Testis (tissue), 3 donors: ENCODE results near the gene PRKAR2B. TPM values are rescaled to one million over a fixed set of nuclear protein-coding genes. Genes with fewer than 3 reads are reported as not detected.

Experiments used
- DNase-seq: peaks from one replicate; pipeline ENCODE4 v3.0.0-alpha.2; 2019
- H3K27ac ChIP-seq, 2 donors: fragments of 200-600 bp; sonication (generic); one replicate each; pipeline ENCODE4 v1.5.1; 2019
- H3K27me3 ChIP-seq: fragments of 200-600 bp; sonication (generic); one replicate; pipeline ENCODE4 v1.5.1; 2019
- H3K36me3 ChIP-seq: fragments of 200-600 bp; sonication (generic); one replicate; pipeline ENCODE4 v1.5.1; 2017; ENCODE audit warnings: low read depth; ENCODE audit errors: missing control alignments
- H3K4me1 ChIP-seq: fragments of 200-600 bp; sonication (generic); one replicate; pipeline ENCODE4 v1.5.1; 2019
- H3K4me3 ChIP-seq, 2 donors: fragments of 200-600 bp; sonication (generic); one replicate each; pipeline ENCODE4 v1.5.1; 2017 to 2019
- H3K9me3 ChIP-seq: fragments of 200-600 bp; sonication (generic); one replicate; pipeline ENCODE4 v1.5.1; 2017
- POLR2A ChIP-seq: fragments of 450-650 bp; IDR thresholded peaks from one replicate; pipeline ENCODE4 v1.6.1; 2017; ENCODE audit warnings: antibody characterized with exemption, mild to moderate bottlenecking, moderate library complexity
- WGBS, 2 donors: methylation state at CpG; one replicate each; pipeline ENCODE4 v1.1.5; 2018; 5-methylcytosine and 5-hydroxymethylcytosine counted together
- intact Hi-C: fragments of 100-400 bp; cut with DNase I; formaldehyde crosslinking; loops from one replicate; pipeline ENCODE4 v1.15.1; 2023; ENCODE audit warnings: low total_unique reads
- polyA plus RNA-seq: library from polyadenylated mRNA; stranded (reverse); fragments of 350-450 nt; fragmentation: Illumina TruSeq; extraction: RNeasy Lipid Tissue Mini Kit (QIAGEN cat#74804); gene quantifications from one replicate; pipeline ENCODE4 v1.2.3, GENCODE V29; 2014; ENCODE audit warnings: low read depth, low replicate concordance; ENCODE audit not compliant: insufficient read depth
- total RNA-seq, 2 donors: library from RNA; depleted of rRNA; stranded (reverse); fragments of >200 nt; gene quantifications; one replicate each; pipeline ENCODE4 v1.2.3, GENCODE V29; 2016
- TF ChIP-seq, protein P1 (sequence below), 3 experiments: fragments of 450-650 bp in 2 of 3; fragments of 200-600 bp in 1 of 3; sonication (generic) in 1 of 3; IDR thresholded peaks; one replicate each; pipeline ENCODE4 v1.5.1; 2016 to 2019; ENCODE audit warnings: antibody characterized with exemption in 3 of 3, mild to moderate bottlenecking in 2 of 3, moderate library complexity in 1 of 3

The PRKAR2B gene
- total and polyA plus RNA-seq, 3 donors from 2014 or later: 51.7 to 81.8 (median 66.3) TPM

DNA sequence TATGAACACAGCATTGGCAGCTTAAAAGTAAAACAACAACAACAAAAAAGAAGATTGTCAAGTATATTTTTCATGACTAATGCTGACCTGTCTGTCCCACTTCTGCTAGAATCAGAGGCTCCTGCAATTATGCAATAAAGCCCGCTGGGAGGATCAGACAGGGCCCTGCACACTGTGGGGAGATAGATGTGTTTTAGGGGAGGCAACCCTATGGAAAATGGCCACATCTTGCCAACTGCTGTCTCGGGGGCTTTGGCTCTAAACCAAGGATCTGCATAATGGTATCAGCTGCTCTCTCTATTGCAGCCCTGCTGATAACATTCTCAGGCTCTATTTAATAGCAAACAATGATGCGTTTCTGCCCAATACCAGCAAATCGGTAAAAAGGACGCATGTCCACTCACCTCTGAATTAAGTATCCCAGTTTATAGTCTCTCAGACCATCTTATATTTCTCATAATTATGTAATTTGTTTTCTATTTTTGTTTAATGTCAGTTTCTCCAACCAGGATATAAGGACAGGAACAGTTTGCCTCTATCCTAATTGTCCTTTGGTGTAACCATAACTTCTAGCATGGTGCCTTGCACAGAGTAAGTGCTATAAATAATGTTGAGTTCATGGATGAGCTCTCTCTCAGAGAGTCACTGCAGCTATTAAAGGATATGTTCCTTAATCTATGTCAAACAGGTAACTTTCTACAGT lies 15.3 kb upstream of the PRKAR2B start:
- Histone ChIP-seq H3K27me3 (no peaks in the 10 kb centered on the region), H3K4me1 (peaks cover 11% of the 10 kb centered on the region), H3K4me3 (no peak overlapping the region), H3K9me3 (no peaks in the 10 kb centered on the region), H3K27ac (no peak overlapping the region), H3K36me3 (no peaks in the 10 kb centered on the region)
- WGBS, 2 donors: 65 to 97% methylated on average over 5 of the region's 5 CpGs
- TF ChIP-seq, protein P1, sequence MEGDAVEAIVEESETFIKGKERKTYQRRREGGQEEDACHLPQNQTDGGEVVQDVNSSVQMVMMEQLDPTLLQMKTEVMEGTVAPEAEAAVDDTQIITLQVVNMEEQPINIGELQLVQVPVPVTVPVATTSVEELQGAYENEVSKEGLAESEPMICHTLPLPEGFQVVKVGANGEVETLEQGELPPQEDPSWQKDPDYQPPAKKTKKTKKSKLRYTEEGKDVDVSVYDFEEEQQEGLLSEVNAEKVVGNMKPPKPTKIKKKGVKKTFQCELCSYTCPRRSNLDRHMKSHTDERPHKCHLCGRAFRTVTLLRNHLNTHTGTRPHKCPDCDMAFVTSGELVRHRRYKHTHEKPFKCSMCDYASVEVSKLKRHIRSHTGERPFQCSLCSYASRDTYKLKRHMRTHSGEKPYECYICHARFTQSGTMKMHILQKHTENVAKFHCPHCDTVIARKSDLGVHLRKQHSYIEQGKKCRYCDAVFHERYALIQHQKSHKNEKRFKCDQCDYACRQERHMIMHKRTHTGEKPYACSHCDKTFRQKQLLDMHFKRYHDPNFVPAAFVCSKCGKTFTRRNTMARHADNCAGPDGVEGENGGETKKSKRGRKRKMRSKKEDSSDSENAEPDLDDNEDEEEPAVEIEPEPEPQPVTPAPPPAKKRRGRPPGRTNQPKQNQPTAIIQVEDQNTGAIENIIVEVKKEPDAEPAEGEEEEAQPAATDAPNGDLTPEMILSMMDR (IDR thresholded peaks at IDR 0.05): no peak
- no peak for TF ChIP-seq POLR2A
- intact Hi-C loops: no loop called here
- DNase-seq: no peak

DNA sequence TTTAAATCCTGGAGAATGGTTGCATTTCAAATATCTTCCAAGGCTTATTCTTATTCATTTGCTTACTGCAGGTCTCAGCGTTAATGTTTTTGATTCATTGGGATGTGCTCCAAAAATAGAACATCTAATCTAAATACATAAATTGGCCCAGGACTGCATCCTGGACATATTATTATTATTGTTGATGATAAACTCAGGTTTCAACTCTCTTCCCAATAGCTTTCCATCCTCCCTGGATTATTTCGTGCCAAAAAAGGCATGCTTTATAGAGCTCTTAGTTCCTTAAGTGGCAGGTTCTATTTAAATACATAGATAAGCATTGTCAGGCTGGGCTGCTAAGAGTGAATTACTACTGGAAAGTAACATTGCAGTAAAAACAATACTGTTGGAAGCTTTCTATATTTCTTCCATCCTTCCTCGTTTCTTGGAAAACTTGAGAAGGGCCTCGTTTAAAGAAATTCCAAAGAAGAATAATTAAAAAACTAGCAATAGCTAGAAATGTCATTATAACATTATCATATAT lies 14.7 kb upstream of the PRKAR2B start:
- intact Hi-C loops: no loop called here
- DNase-seq: no peak
- 55 to 59% methylated on average over 4 of the region's 4 CpGs for WGBS, 2 donors

DNA sequence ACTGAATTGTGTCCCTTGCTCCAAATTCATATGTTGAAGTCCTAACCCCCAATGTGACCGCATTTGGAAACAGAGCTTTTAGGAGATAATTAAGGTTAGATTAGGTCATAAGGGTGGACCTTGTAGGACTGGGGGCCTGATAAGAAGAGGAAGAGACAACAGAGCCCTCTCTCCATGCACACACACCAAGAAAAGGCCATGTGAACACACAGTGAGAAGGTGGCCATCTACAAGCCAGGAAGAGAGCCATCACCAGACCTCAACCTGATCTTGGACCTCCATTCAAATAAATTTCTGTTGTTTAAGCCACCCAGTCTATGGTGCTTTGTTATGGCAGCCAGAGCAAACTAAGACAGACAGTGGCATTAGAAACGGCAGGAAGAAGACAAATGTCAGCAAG lies 12.5 kb upstream of the PRKAR2B start:
- H3K27me3 ChIP-seq: no peaks in the 10 kb centered on the region
- no peak for DNase-seq
- no peaks in the 10 kb centered on the region for H3K9me3 ChIP-seq
- WGBS, 2 donors: 94% methylated on average over 2 of the region's 2 CpGs
- H3K27ac ChIP-seq: no peak overlapping the region
- intact Hi-C loops: no loop called here
- no peak overlapping the region for H3K4me3 ChIP-seq
- H3K4me1 ChIP-seq: no peaks in the 10 kb centered on the region
- H3K36me3 ChIP-seq: no peaks in the 10 kb centered on the region
- TF ChIP-seq, protein P1 (IDR thresholded peaks at IDR 0.05): no peak
- no peak for TF ChIP-seq POLR2A

More for the DNA sequence above, 14.7 kb upstream of the PRKAR2B start:
- Histone ChIP-seq H3K4me1 (peaks cover 5% of the 10 kb centered on the region), H3K27ac (no peak overlapping the region), H3K27me3 (no peaks in the 10 kb centered on the region), H3K36me3 (no peaks in the 10 kb centered on the region), H3K4me3 (no peak overlapping the region), H3K9me3 (no peaks in the 10 kb centered on the region)
- TF ChIP-seq POLR2A: no peak
- TF ChIP-seq, protein P1 (IDR thresholded peaks at IDR 0.05): no peak

DNA sequence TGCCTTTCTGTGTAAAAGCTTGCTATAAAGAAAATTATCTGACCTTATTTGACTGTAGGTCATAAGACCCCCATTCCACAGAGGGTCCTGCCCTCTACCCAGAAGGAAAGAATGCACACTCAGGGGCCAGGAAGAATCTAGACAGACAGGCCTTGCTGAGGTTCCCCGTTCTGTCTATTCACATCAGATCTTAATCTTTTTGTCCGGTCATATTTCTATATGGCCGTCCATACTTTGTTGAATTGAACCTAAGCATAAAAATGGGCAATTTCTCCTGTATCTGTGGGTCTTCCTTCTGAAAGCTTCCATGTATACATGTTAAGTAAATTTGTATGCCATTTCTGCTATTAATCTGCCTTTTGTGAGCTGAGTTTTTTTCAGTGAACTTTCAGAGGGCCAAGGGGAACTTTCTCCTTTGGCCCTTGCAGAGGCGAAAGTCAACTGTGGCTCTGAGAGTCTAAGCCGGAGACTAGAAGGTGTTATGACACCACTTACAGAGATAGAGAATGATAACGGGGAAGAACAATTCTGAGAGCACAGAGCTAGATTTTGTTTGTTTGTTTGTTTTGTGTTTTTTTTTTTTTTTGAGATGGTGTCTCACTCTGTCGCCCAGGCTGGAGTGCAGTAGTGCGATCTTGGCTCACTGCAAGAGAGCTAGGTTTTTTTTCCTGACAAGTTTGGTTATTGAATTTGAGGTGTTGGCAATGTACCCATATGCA lies 11.6 kb upstream of the PRKAR2B start:
- no peaks in the 10 kb centered on the region for H3K9me3 ChIP-seq
- intact Hi-C loops: no loop called here
- WGBS, 2 donors: 91 to 95% methylated on average over 8 of the region's 8 CpGs
- DNase-seq: no peak
- no peaks in the 10 kb centered on the region for H3K36me3 ChIP-seq
- H3K27ac ChIP-seq: no peak overlapping the region
- no peak overlapping the region for H3K4me3 ChIP-seq
- H3K27me3 ChIP-seq: no peaks in the 10 kb centered on the region
- TF ChIP-seq, protein P1 (IDR thresholded peaks at IDR 0.05): no peak
- no peak for TF ChIP-seq POLR2A
- H3K4me1 ChIP-seq: no peaks in the 10 kb centered on the region
